IPS-18c (cell line): ENCODE results near the gene EPHB3.
A peak's percentile ranks its signal among the peaks of the same experiment; 100 is the strongest.

Experiments used
- H3K4me3 ChIP-seq: 2 replicates; pipeline ENCODE4 v1.7.0; 2013; ENCODE audit warnings: low read depth, mild to moderate bottlenecking, low read length, moderate library complexity; ENCODE audit not compliant: insufficient read depth
- H3K9me3 ChIP-seq: one replicate; pipeline ENCODE4 v1.6.1; 2013; ENCODE audit warnings: mild to moderate bottlenecking, low read length, moderate library complexity; ENCODE audit not compliant: control insufficient read depth, insufficient read depth

The EPHB3 gene

DNA sequence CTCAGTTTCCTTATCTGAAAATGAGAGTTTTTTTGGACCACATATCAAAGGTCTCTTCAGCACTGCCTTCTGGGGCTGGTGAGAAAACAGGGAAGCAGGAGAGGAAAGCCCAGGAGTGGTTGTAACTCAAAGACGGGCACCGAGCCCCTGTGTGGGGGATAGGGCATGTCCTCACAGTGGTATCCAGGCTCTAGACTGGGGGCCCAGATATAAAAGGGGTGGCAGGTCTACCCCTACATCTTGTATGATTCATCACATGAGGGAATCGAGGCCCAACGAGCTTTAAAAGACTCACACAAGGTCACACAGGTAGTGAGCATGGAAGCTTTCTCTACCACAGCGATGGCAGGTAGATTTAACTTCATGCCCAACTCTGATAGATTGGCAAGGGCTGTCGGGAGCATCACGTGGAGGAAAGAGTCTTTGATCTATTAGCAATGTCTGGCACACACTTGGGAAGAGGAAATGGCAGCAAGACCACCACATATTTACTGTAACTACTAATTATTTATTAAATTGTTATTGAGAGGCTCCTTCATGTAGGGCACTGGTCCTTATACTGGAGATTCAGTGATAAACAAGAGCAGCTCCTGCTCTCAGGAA is 4.1 kb upstream of the EPHB3 start:
- H3K4me3 ChIP-seq, result no peak overlapping the region
- no peaks in the 10 kb centered on the region for H3K9me3 ChIP-seq

DNA sequence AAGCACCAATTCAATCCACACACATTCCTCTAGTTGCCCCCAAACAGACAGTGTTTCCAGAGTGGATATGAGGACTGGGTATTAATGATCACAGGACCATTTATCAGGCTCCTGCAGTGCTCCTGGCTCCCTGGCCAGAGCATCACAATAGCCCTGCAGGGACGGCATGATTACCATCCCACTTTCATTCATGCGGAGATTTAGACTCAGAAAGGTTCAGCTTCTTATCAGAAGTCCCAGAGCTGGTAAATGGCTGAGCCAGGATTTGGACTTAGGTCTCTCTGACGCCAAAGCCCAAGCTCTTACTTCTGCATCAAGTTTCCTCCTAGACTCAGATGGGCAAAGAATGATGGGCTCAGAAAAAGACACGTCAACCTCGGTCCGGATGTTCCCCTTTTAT is 2.9 kb upstream of the EPHB3 start:
- no peaks in the 10 kb centered on the region for H3K9me3 ChIP-seq
- H3K4me3 ChIP-seq, result no peak overlapping the region

DNA sequence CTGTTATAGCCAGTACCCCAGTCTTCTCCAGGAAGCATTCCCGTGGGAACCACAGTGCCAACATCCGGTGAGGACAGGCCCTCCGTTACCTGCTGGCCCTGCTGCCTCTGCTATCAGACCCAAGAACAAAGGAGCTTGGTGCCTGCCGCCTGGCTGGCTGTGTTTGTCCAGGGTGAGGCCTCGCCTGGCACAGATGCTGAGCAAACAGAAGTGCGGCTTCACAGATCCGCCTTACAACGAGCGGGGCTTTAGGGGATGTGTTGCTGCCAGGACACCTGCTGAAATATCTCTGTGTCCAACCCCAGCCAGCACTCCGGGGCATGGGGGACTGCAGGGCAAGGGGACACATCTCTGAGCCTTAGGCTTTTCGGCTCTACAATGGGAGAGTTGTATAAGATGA is 2.2 kb upstream of the EPHB3 start:
- H3K9me3 ChIP-seq, result peaks cover 2% of the 10 kb centered on the region
- no peak overlapping the region for H3K4me3 ChIP-seq

DNA sequence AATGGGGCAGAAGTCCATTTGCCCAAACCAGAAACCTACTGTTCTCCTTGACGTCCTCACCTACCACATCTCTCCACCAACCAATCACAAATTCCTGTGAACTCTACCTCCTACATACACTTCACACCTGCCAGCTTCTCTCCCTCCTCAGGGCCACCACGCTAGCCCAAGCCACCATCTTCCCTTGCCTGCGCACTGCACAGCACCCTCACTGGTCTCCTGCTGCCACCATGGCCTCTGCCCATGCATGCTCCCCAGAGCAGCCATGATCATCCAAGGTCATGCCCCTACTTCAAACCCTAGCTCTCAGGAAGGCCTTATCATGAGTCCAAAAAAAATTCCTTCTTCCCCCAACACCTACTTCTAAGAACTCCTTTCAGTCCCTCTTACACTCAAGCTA is 1.1 kb upstream of the EPHB3 start:
- no peak overlapping the region for H3K4me3 ChIP-seq
- peaks cover 3% of the 10 kb centered on the region for H3K9me3 ChIP-seq

DNA sequence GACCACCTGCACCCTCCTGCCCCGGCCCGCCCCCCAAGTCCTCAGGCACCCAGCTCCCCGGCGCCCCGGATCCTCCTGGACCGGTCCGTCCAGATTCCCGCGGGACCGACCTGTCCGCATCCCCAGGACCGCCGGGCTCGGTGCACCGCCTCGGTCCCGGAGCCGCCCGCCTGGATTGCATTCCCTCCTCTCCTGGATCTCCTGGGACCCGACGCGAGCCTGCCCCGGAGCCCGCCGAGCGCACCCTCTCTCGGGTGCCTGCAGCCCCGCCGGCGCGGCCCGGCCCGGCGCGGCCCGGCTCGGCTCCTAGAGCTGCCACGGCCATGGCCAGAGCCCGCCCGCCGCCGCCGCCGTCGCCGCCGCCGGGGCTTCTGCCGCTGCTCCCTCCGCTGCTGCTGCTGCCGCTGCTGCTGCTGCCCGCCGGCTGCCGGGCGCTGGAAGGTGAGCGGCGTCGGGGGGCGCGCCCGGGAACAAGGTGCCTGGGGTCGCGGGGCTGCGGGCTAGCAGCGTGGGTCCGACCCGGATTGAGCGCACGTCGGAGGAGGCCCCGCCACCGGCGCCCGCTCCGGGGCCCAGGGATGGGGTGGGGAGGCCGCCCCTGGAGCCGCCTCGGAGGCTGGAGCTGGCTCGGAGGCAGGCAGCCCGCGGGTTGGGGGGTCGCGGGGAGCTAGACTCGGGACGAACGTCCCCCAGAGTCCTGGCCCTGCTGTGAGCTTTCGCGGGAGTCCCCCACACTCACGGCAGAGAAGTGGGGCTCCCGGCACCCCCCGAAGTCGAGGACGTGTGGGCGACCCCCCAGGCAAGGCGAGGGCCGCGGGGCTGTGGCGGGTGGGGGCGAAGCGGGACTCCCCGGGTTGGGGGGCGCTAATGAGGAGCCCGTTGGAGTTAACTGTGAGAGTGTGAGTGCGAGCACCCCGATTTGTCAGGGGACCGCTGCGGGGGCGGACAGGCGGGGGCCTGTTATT is 610 bp downstream of the EPHB3 start:
- Histone ChIP-seq H3K4me3 (peak overlapping the region; percentile 60), H3K9me3 (peaks cover 3% of the 10 kb centered on the region)

DNA sequence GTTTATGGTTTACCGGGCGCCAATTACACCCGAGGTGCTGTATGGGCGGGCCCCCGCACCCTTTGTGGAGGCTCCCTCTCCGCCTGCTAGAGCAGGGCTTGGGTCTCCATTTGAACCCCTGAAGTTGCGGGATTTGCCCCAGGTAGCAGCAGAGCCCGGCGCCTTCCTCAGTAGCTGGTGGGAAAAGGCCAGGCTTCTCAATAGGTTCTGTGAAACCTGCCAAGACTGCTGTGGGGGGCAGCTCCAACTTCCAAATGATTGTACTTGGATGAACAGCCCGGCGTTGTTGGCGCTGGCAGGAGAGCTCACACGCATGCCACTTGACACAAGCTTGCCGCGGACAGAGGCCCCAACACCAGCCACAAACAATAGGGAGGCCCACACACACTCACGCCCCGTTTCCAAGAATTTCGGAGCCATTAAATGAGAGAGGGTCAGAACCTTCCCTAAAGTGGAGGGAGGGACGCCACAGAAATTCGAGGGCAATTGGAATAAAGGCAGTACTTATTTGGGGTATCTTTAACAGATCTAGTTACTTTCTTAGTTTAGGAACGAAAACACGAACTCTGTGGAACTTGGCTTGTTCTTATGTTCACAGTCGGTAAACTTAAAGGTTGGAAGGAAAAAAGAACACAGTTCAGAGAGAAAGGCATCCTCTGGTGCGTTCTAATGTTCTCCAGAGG is 1.4 kb downstream of the EPHB3 start:
- H3K4me3 ChIP-seq, result peak overlapping the region; percentile 60; the same call in 1 of the 2 replicates
- H3K9me3 ChIP-seq, result peaks cover 3% of the 10 kb centered on the region

DNA sequence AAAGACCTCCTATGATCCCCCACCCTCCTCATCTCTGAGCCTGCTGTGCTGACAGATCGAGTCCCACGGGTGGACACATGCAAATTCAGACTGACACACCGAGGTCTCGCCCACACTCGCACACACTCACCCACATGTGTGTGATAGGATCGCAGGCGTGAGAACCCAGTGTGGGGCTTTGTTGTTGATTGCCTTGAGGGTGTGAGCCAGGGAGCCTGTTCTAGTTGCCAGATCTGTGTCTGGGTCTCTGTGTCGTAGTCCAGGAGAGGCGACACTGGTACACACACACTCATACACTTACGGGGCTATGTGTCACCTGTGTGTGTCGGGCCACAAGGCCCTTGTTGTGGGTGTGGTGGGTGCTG is 2.0 kb downstream of the EPHB3 start:
- Histone ChIP-seq H3K4me3 (peak overlapping the region; percentile 60; the same call in 1 of the 2 replicates), H3K9me3 (peaks cover 3% of the 10 kb centered on the region)

DNA sequence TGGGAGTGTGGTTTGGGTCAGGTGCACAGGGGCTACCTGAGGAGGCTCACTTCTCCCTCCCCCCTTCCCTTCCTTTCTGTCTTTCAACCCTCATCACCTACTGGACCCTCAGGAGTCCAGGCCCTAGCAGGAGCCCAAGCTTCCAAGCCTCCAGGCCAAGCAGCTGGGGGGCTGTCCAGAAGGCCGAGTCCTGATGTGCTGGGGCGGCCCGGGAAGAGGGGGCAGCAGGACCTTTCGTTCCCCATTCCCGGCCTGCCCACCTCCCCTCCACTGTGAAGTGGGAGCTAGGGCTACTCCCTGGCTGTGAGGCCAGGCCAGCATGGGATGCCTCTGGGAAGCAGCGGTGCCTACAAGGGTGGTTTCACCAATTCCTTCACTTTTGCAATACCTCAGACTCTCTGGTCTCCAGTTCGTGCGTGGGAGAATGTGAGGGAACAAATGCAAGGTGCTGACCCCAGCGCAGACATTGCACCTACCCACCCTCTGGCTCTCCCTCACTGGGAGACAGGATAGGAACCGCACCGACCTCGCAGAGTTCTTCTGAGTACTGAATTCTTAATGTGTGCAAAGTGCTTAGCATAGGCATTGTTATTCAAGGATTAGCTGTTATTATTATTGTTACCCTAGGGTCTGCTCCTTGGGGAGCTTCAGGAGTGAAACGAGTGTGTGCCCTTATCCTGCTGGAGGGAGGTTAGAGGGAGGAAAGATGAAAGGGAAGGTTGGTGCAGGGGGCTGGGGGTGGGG is 2.5 kb downstream of the EPHB3 start:
- H3K9me3 ChIP-seq, result peaks cover 3% of the 10 kb centered on the region
- peak overlapping the region; percentile 21; the same call in 1 of the 2 replicates for H3K4me3 ChIP-seq

DNA sequence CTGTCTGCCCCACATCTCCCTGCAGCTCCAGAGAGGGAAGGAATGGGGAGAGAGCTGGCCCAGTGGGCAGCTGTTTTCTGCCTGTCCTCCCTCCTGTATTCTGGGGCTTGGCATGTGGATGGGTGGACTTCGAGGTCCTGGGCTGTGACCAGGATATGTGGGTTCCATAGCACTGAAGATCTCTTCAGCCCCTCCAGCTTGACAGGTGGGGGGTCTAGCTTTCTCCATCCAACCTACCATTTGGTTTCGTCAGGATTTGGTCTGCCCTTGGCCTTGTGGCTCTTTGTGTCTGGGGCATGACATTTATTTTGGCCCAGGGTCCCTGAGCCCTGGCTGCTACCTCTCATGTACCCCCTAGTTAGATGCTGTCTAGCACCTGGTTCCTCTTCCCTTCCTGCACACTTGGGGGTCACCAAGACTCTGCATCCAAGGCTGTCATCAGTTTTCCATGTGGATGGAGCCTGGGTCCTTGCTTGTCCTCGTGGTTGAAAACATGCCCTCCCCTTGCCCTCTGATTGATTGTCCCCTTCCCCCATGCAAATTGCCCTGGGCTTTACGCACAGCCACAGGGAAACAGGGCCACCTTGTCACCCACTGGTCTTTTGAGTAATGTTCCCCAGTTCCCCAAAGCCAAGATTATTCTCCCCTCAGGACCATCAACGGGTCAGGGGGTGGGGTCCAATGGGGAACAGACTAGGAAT is 3.2 kb downstream of the EPHB3 start:
- Histone ChIP-seq H3K4me3 (0 out of 2 replicates have a peak overlapping the region, but pooled peaks have one; percentile 21), H3K9me3 (peaks cover 3% of the 10 kb centered on the region)

DNA sequence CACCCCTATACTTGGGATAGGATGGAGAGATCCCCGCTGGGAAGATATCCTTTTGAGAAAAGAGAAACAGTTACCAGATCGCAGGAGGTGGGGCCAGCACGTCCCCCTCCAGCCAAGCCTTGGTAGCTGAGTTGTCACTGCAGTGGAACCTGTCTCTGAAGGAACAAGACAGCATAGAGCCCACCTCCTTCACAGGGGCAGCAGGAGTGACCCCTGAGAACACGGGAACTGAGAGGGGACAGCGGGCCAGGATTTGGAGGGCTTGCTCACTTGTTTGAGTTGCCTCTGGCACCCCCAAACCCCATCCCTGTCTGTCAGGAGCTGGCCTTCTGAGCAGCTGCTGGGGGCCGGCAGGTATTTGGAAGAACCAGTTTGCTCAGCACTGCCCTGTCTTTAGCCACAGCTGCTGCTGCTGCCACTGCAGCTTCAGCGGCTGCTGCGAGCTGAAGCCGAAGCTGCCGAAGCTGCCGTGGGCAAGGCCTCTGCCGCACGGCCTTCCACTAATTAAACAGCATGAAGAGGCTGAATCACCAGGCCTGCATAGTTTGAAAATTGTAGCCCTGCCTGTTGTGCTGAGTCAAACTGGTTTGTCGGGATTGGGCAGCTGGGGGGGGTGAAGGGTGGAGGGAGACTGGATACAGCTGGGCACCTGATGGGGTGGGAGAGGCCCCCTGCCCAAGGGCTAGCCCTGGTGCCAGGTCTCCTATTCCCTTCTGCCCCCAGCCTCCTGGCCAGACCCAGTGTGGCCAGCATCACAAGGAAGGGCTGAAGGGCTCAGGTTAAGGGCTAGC is 4.0 kb downstream of the EPHB3 start:
- H3K4me3 ChIP-seq, result no peak overlapping the region
- peaks cover 3% of the 10 kb centered on the region for H3K9me3 ChIP-seq

DNA sequence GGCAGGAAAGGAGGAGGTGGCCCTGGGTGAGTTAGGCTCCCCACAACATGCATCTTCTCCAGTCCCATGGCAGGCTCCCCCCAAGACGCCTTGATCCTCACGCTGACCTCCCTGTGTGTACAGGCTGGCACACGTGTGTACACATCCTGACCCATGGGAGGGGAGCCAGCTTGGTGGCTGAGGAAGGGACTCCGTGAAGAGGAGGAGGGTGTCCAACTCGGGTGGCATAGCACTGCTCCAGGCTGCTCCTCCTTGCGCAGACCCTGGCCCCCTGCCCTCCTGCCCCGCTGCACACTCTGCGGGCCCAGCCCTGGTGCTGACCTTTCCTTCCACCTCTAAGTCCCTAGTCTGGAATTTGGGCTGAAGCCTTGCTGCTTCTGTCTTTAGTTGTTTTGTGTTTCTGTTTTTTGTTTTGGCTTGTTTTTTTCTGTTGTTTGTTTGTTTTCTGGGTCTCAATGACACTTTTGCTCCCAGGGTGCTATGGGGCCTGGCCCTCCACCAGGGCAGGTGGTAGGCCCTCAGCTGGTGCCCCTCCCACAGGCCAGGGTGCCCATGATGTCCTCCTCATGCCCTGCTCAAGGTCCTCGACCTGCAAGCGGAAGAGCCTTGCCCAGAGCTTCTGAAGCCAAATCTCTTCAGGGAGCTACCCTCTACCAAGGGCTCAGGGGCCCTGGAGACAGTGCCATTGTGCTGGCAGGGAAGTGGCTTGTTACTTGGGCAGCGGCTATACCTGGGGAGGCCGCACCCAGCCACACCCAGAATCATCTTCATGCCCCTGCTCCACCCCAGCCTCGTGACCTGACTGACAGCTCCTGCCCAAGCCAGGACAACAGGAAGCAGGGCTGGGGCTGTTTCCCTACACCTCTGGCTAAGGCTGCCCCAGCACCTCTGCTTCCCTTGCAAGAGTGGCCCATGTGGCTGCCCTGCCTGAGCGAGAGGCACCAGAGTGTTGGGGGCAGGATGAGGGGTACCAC is 5.1 kb downstream of the EPHB3 start:
- Histone ChIP-seq H3K9me3 (peaks cover 3% of the 10 kb centered on the region), H3K4me3 (no peak overlapping the region)

DNA sequence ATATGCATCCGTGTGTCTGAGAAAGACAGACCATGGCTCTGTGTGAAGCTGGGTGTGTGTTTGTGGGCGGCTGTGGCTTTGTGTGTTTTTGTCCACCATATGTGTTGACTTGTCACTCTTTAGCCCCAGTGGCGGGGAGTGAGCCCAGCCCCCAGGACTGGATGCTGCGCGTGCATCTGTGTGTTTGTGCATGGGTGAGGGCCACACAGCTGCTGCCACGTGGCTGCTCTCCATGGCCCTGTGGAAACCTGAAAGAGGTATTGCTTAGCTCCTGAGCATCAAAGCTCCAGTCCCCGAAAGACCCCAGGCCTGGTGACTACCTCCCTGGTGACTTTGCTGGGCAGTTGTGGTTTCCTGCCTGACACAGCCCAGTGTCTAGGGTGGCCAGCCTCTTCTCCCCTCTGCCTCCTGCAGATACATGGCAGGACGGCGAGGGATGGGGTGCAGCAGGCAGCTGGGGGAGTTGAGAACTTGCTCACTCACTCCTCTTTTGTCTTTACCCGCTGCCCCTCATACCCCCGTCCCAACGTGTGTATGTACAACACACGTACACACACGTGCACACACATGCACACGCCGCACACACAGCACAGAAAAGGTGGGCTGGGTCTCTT is 6.5 kb downstream of the EPHB3 start:
- Histone ChIP-seq H3K4me3 (peak overlapping the region; percentile 62), H3K9me3 (peaks cover 3% of the 10 kb centered on the region)

DNA sequence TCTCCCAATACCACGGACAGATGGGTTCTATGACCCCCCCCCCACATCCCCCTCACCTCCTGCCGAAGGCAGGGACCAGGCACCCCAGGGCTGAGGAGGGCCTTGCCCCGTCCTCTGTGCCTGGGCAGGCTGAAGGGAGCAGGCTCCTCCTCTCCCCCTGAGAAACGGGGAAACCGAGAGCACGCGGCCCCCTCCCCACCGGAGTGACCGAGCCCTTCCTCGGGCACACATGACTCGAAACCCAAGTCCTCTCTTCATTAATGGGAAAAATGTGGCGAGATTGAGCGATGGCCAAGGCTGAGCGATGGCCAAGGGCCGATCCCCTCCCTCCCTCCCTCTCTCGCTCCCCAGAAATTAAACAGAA is 7.0 kb downstream of the EPHB3 start:
- Histone ChIP-seq H3K4me3 (peak overlapping the region; percentile 62), H3K9me3 (peaks cover 3% of the 10 kb centered on the region)

DNA sequence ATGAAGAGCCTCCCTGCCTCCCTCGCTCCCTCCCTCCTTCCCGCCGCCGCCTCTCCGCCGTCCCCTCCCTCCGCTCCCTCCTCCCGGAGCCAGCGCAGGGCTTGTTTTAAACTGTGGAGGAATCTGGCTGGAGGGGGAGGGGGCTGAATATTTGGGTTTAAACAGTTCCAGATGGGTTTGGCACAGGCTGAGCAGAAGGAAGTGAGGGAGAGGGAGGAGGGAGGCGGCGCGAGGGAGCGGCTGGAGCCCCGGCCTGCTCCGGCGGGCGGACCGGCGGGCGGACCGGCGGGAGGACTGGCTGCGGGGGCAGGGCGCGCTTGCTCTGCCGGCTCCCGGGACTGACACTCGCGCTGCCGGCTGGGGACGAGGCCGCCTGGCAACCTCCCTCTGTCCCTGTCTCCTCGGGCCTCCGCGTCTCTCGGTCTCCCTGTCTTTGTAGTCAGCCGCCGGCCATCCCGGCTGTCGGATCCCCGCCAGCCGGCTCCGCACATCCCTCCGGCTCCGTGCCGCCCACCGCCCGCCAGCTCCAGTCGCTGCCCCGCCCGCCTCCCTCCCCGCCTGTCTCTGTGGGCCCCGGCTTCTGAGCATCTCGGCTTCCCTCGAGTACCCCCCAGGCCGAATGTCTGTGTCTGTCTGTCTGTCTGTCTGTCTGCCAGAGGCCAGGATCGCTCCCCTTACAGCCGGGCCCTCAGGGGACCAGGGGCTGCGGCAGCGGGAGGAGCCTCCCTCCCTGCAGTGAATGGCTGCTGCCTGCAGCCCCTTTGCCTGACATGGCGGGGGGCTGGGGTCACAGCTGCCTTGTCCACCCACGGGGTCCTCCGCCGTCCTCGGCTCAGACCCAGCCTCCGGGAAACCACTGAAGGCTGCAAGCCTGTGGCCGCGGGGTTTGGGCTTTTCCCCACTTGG is 7.6 kb downstream of the EPHB3 start:
- peak overlapping the region; percentile 62 for H3K4me3 ChIP-seq

More for the DNA sequence above, 7.6 kb downstream of the EPHB3 start:
- H3K9me3 ChIP-seq, result peaks cover 2% of the 10 kb centered on the region
